Measurements from ENCODE around the gene SLC29A4. TPM values are rescaled to one million over a fixed set of nuclear protein-coding genes. Genes with fewer than 3 reads are reported as not detected.
"Not testable (repeated sequence)": the region's sequence is repeated elsewhere in the genome, so short reads cannot be mapped to it uniquely, and the experiment has no call there.

Gene SLC29A4
- total and polyA plus RNA-seq, 2 of the 8 experiments (the other 6 are each of a cell fraction or from before 2014, with no cell fraction given), result 6.9 to 15.1 TPM

- H4K91ac ChIP-seq (replicated peaks; ENCODE audit: insufficient read length, low read length); H3K4me2 ChIP-seq (ENCODE audit: insufficient read depth in 1 of 2, low read depth in 2 of 2, low read length in 2 of 2); H3K4me1 ChIP-seq (replicated peaks in 1 of 4; ENCODE audit: control insufficient read depth in 3 of 4, insufficient read depth in 4 of 4, low read length in 3 of 4); H3K27ac ChIP-seq (ENCODE audit: low read depth, low read length); H3K9me3 ChIP-seq (ENCODE audit: insufficient read depth in 2 of 2, low read depth in 1 of 2, low read length in 1 of 2); H3K9ac ChIP-seq (replicated peaks in 1 of 4; ENCODE audit: extremely low read depth in 1 of 4, low read depth in 3 of 4, low read length in 3 of 4); H4K8ac ChIP-seq (ENCODE audit: extremely low read depth, insufficient read depth, low read length); H4K20me1 ChIP-seq (replicated peaks in 1 of 2; ENCODE audit: control insufficient read depth in 1 of 2, insufficient read depth in 2 of 2, low read length in 2 of 2); H2BK12ac ChIP-seq (ENCODE audit: low read depth, low read length); H3K79me2 ChIP-seq (ENCODE audit: control insufficient read depth in 1 of 2, insufficient read depth in 2 of 2, low read length in 2 of 2); H4K5ac ChIP-seq (ENCODE audit: insufficient read length, low read depth, low read length); H2AFZ ChIP-seq (ENCODE audit: low read length); H2BK20ac ChIP-seq (ENCODE audit: low read length); H2AK5ac ChIP-seq (ENCODE audit: low read depth, low read length); H3K56ac ChIP-seq (replicated peaks; ENCODE audit: insufficient read length, low read depth, low read length); H3K18ac ChIP-seq (ENCODE audit: extremely low read depth, low read length); H2BK5ac ChIP-seq (ENCODE audit: low read depth, low read length); H2BK120ac ChIP-seq (replicated peaks; ENCODE audit: low read depth, low read length); POLR2A ChIA-PET (ENCODE audit: partially characterized antibody); H3K14ac ChIP-seq (ENCODE audit: insufficient read length); H2BK15ac ChIP-seq (ENCODE audit: low read length); FAIRE-seq; CTCF ChIA-PET (ENCODE audit: partially characterized antibody); H3K36me3 ChIP-seq (ENCODE audit: control insufficient read depth in 2 of 4, insufficient read depth in 4 of 4, low read length in 3 of 4); H3K23me2 ChIP-seq (ENCODE audit: low read depth, low read length); H3K4ac ChIP-seq (replicated peaks; ENCODE audit: insufficient read length, low read depth, low read length); H3K23ac ChIP-seq (ENCODE audit: insufficient read length); DNase-seq (ENCODE audit: low read depth in 1 of 2, low spot score in 2 of 2); H3K4me3 ChIP-seq (ENCODE audit: extremely low read depth in 1 of 4, insufficient read depth in 2 of 4, low read depth in 3 of 4, low read length in 4 of 4); H3K79me1 ChIP-seq (ENCODE audit: low read depth, low read length): not testable (repeated sequence)
- WGBS, 2 experiments (ENCODE audit: extremely low coverage in 1 of 2, insufficient coverage in 1 of 2, insufficient read length in 1 of 2, insufficient replicate concordance in 2 of 2, low coverage in 1 of 2, low lambda C conversion rate in 2 of 2, missing lambda C conversion rate in 1 of 2), result 76% methylated on average over 5 of the region's 5 CpGs; no CpG with 5 or more reads in 1 of the 2 experiments
- H3K27me3 ChIP-seq (replicated peaks in 1 of 4; ENCODE audit: control insufficient read depth in 3 of 4, extremely low read depth in 1 of 4, insufficient read depth in 3 of 4, low read length in 3 of 4), result peaks cover 0 to 16% (median 11%) of the 10 kb centered on the region in 4 experiments; a peak in 6 of 7 replicates
These were observed 4.6 kb downstream of the SLC29A4 start for GRCh38 chr7:5287373-5287772.
